Measurements from ENCODE around the gene APLP2. TPM values are rescaled to one million over a fixed set of nuclear protein-coding genes. Genes with fewer than 3 reads are reported as not detected.

Gene APLP2
- total RNA-seq, 1 experiment from 2014 or later: 345 TPM

GRCh38 chr11:130121445-130121978 is 51.8 kb downstream of the APLP2 start:
- intact Hi-C loops (cut with micrococcal nuclease): no loop called here
- H3K79me2 ChIP-seq (ENCODE audit: low read length): peaks cover 55% of the 10 kb centered on the region

GRCh38 chr11:130122141-130122575 is 52.5 kb downstream of the APLP2 start:
- POLR2A ChIA-PET (ENCODE audit: unreplicated experiment): no interaction called here
- Histone ChIP-seq H3K9me2 (replicated peaks; ENCODE audit: low read length) (no peaks in the 10 kb centered on the region), H3K79me2 (ENCODE audit: low read length) (peaks cover 55% of the 10 kb centered on the region), H2AFZ (ENCODE audit: low read length) (no peak overlapping the region), H3K27me3 (ENCODE audit: low read length) (no peaks in the 10 kb centered on the region), H3K4me1 (ENCODE audit: insufficient read depth, low read length) (peaks cover 16% of the 10 kb centered on the region), H4K20me1 (ENCODE audit: low read length) (no peaks in the 10 kb centered on the region), H3K9ac (ENCODE audit: low read length) (no peak overlapping the region), H3F3A (ENCODE audit: low read length, unreplicated experiment) (no peaks in the 10 kb centered on the region), H3K9me3 (ENCODE audit: low read length) (no peaks in the 10 kb centered on the region), H3K27ac (ENCODE audit: low read length) (no peak overlapping the region), H3K4me2 (ENCODE audit: low read length) (no peak overlapping the region), H3K4me3 (ENCODE audit: low read length) (no peak overlapping the region), H3K36me3 (ENCODE audit: low read depth, low read length) (peaks cover 56% of the 10 kb centered on the region)
- DNase-seq: peak; percentile 21
- BruUV-seq (replicated peaks): TSS peak; percentile 29
- intact Hi-C loops (cut with micrococcal nuclease): no loop called here
- ATAC-seq: no peak
- TF ChIP-seq EZH2 (IDR thresholded peaks at IDR 0.05; ENCODE audit: low read length, unreplicated experiment) (no peak), CTCF (conservative IDR thresholded peaks at IDR 0.05; ENCODE audit: low read depth, low read length) (no peak), EZH2phosphoT487 (IDR thresholded peaks at IDR 0.05; ENCODE audit: borderline replicate concordance, low read length) (no peak)
- CTCF ChIA-PET: interaction anchor here (1.1 kb wide), 1 partner anchor 10 kb away, joined by 3 read pairs; no protein-coding TSS in a partner anchor

More at GRCh38 chr11:130121445-130121978, 51.8 kb downstream of the APLP2 start:
- Histone ChIP-seq H3K9ac (ENCODE audit: low read length) (no peak overlapping the region), H3F3A (ENCODE audit: low read length, unreplicated experiment) (no peaks in the 10 kb centered on the region), H4K20me1 (ENCODE audit: low read length) (no peaks in the 10 kb centered on the region), H3K4me1 (ENCODE audit: insufficient read depth, low read length) (peaks cover 16% of the 10 kb centered on the region), H2AFZ (ENCODE audit: low read length) (no peak overlapping the region), H3K27ac (ENCODE audit: low read length) (no peak overlapping the region), H3K9me2 (replicated peaks; ENCODE audit: low read length) (no peaks in the 10 kb centered on the region), H3K27me3 (ENCODE audit: low read length) (no peaks in the 10 kb centered on the region), H3K4me2 (ENCODE audit: low read length) (no peak overlapping the region), H3K9me3 (ENCODE audit: low read length) (no peaks in the 10 kb centered on the region), H3K36me3 (ENCODE audit: low read depth, low read length) (peaks cover 52% of the 10 kb centered on the region), H3K4me3 (ENCODE audit: low read length) (no peak overlapping the region)
- TF ChIP-seq CTCF (conservative IDR thresholded peaks at IDR 0.05; ENCODE audit: low read depth, low read length): no peak
- no peak for TF ChIP-seq EZH2phosphoT487 (IDR thresholded peaks at IDR 0.05; ENCODE audit: borderline replicate concordance, low read length)
- TF ChIP-seq EZH2 (IDR thresholded peaks at IDR 0.05; ENCODE audit: low read length, unreplicated experiment): no peak
- no peak for ATAC-seq
- DNase-seq: no peak
- POLR2A ChIA-PET (ENCODE audit: unreplicated experiment): interaction anchor here (0.7 kb wide), 1 partner anchor 10 kb away, joined by 6 read pairs; no protein-coding TSS in a partner anchor
- CTCF ChIA-PET: interaction anchor here (1.1 kb wide), 1 partner anchor 11 kb away, joined by 3 read pairs; no protein-coding TSS in a partner anchor
- BruUV-seq (replicated peaks): no TSS peak
